ENCODE data around the gene COL15A1. TPM values are rescaled to one million over a fixed set of nuclear protein-coding genes. Genes with fewer than 3 reads are reported as not detected.

The COL15A1 gene
- total RNA-seq, 1 donor from 2014 or later = 15.0 TPM

DNA sequence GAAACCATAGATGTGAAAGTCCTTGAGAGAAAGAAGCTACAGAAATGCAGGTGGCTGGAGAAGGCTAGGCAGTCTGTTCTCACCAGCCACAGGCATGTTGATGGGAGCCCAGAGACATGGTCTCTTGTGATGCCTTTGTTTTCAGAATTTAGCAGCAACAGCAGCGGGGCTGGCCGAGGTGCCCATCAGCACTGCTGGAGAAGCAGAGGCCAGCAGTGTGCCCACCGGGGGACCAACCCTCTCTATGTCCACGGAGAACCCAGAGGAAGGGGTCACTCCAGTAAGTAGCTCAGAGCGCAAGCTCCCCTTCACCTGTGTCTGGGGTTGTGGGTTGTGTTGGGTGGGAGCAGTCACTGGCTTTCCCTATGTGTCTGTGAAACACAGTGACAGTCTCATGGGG lies 59.6 kb downstream of the COL15A1 start:
- TF ChIP-seq POLR2AphosphoS5 (IDR thresholded peaks at IDR 0.05; ENCODE audit: insufficient read depth in 1 of 2, low read depth in 1 of 2) (no peak), POLR2A (IDR thresholded peaks at IDR 0.05) (no peak)
- TF ChIP-seq, protein P1, sequence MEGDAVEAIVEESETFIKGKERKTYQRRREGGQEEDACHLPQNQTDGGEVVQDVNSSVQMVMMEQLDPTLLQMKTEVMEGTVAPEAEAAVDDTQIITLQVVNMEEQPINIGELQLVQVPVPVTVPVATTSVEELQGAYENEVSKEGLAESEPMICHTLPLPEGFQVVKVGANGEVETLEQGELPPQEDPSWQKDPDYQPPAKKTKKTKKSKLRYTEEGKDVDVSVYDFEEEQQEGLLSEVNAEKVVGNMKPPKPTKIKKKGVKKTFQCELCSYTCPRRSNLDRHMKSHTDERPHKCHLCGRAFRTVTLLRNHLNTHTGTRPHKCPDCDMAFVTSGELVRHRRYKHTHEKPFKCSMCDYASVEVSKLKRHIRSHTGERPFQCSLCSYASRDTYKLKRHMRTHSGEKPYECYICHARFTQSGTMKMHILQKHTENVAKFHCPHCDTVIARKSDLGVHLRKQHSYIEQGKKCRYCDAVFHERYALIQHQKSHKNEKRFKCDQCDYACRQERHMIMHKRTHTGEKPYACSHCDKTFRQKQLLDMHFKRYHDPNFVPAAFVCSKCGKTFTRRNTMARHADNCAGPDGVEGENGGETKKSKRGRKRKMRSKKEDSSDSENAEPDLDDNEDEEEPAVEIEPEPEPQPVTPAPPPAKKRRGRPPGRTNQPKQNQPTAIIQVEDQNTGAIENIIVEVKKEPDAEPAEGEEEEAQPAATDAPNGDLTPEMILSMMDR (IDR thresholded peaks at IDR 0.05) = no peak
- Histone ChIP-seq H3K4me3 (no peak overlapping the region), H3K9me3 (no peaks in the 10 kb centered on the region), H3K27me3 (no peaks in the 10 kb centered on the region), H3K4me1 (peaks cover 12% of the 10 kb centered on the region), H3K36me3 (peaks cover 0 to 9% of the 10 kb centered on the region in 2 donors), H3K27ac (no peak overlapping the region)
- DNase-seq (ENCODE audit: extremely low spot score in 2 of 2) = no peak
- intact Hi-C loops (cut with DNase I) = no loop called here

DNA sequence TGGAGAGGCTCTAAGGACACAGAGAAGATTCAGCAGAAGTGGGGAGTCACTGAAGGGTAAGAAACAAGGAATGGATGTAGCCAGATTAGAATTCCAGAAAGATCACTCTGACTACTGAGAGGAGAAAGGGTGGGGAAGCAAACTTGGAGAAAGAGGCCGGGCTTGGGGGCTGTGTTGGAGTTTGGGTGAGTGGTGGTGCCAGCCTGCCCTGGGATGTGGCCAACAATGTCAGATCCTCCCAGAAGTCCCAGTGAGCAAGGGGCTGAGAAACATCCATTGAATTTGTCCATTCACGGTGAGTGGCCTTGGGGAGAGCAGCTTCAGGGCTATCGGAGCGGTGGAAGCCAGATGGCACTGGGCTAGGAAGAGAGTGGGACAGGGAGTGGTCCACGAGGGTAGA lies 60.4 kb downstream of the COL15A1 start:
- intact Hi-C loops (cut with DNase I) = no loop called here
- DNase-seq (ENCODE audit: extremely low spot score in 2 of 2) = no peak
- H3K9me3 ChIP-seq = no peaks in the 10 kb centered on the region

DNA sequence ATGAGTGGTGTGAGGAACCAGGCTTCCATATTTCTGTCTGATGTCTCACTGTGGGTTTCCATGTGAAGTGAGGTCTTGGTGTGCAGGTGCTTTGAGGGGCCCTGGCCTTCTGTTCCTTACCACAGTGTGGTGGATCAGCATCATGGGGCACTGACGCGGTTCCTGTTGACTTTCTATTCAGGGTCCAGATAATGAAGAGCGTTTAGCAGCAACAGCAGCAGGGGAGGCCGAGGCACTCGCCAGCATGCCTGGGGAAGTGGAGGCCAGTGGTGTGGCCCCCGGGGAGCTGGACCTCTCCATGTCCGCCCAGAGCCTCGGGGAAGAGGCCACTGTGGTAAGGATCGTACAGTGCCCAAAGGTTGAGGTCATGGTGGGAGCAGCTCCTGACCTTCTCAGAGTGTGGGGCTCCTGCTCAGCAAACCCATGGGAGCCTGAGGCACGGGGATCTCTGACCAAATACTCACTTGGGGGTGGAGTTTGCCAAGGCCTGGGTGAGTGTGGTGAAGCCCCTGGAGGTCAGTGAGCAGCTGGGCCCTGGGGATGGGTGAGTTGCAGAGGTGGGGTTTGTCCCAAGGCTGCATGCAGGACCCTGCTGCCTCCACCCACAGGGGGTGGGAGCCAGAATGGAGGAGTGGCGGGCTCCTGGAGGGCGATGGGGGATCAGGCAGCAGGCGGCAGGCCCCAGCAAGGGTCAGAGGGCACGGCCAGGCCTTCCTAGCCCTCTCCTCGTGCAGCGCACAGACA lies 61.2 kb downstream of the COL15A1 start:
- Histone ChIP-seq H3K4me3 (no peak overlapping the region), H3K27me3 (no peaks in the 10 kb centered on the region), H3K9me3 (no peaks in the 10 kb centered on the region), H3K36me3 (peaks cover 0 to 10% of the 10 kb centered on the region in 2 donors), H3K4me1 (no peaks in the 10 kb centered on the region), H3K27ac (no peak overlapping the region)
- TF ChIP-seq POLR2AphosphoS5 (IDR thresholded peaks at IDR 0.05; ENCODE audit: insufficient read depth in 1 of 2, low read depth in 1 of 2) = no peak
- peak; percentile 77 to 81 for DNase-seq (ENCODE audit: extremely low spot score in 2 of 2)
- intact Hi-C loops (cut with DNase I) = no loop called here

More for the DNA sequence above, 60.4 kb downstream of the COL15A1 start:
- Histone ChIP-seq H3K27ac (no peak overlapping the region), H3K4me3 (no peak overlapping the region), H3K36me3 (peaks cover 0 to 9% of the 10 kb centered on the region in 2 donors), H3K27me3 (no peaks in the 10 kb centered on the region), H3K4me1 (peaks cover 4% of the 10 kb centered on the region)
- TF ChIP-seq POLR2A (IDR thresholded peaks at IDR 0.05) = no peak
- TF ChIP-seq POLR2AphosphoS5 (IDR thresholded peaks at IDR 0.05; ENCODE audit: insufficient read depth in 1 of 2, low read depth in 1 of 2) = no peak
- TF ChIP-seq, protein P1 (IDR thresholded peaks at IDR 0.05) = no peak

DNA sequence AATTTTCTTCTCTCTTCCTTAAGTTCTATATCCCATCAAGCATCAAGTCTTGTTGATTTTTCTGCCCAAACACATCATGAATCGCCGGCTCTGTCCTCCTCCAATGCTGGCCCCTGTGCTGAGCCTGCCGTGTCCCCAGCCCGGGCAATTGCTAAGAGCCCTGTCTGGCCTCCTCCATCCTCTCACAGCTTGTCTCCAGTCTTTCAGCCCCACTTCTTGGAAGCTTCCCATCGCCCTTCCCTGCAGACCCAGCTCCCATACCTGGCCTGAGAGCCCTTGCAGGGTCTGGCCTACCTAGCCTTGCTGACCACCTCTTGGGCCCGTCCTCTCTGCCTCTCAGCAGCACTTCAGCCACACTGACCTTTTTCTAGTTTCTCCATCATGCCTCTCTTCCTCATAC lies 61.9 kb downstream of the COL15A1 start:
- Histone ChIP-seq H3K27ac (no peak overlapping the region), H3K27me3 (no peaks in the 10 kb centered on the region), H3K4me3 (no peak overlapping the region), H3K36me3 (peaks cover 0 to 16% of the 10 kb centered on the region in 2 donors), H3K4me1 (no peaks in the 10 kb centered on the region), H3K9me3 (no peaks in the 10 kb centered on the region)
- intact Hi-C loops (cut with DNase I) = no loop called here
- TF ChIP-seq POLR2A (IDR thresholded peaks at IDR 0.05) = no peak
- peak in 1 of 2 donors; percentile 79 for DNase-seq (ENCODE audit: extremely low spot score in 2 of 2)

DNA sequence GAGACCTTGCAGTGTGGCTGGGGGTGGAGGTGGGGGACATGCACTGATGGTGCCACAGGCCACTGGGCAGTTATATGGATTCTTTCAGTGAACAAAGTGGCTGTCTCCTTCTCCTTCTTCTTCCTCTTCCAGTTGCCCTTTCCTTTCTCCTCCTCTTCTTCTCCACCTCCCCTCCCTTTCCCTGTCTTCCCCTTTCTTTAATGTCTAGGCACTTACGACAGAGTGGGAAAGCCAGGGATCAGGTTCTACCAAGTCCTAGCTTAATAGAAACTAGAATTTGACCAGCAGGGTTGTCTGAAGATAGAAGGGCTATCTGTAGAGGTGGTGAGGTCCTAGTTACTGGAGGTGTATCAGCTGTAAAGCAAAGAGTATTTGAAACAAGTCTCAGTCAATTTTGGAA lies 62.8 kb downstream of the COL15A1 start:
- no peak for DNase-seq (ENCODE audit: extremely low spot score in 2 of 2)
- no peak overlapping the region for H3K4me3 ChIP-seq
- no peaks in the 10 kb centered on the region for H3K9me3 ChIP-seq
- H3K4me1 ChIP-seq = no peaks in the 10 kb centered on the region
- H3K36me3 ChIP-seq = peaks cover 0 to 16% of the 10 kb centered on the region in 2 donors
- intact Hi-C loops (cut with DNase I) = no loop called here
- H3K27ac ChIP-seq = no peak overlapping the region
- H3K27me3 ChIP-seq = no peaks in the 10 kb centered on the region
- TF ChIP-seq POLR2A (IDR thresholded peaks at IDR 0.05) = no peak
- no peak for TF ChIP-seq POLR2AphosphoS5 (IDR thresholded peaks at IDR 0.05; ENCODE audit: insufficient read depth in 1 of 2, low read depth in 1 of 2)
- TF ChIP-seq, protein P1 (IDR thresholded peaks at IDR 0.05) = no peak

DNA sequence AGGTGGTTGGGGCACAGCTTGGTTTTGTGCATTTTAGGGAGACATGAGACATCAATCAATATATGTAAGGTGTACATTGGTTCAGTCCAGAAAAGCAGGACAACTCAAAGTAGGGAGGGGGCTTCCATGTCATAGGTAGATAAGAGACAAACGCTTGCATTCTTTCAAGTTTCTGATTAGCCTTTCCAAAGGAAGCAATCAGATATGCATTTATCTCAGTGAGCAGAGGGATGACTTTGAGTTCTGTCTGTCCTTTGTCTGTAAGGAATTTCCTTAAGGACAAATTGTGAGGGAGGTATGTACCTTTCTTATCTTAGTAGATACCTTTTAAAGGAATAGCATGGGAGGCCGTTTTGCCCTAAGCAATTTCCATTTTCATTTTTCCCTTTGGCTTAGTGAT lies 63.3 kb downstream of the COL15A1 start:
- Histone ChIP-seq H3K36me3 (peaks cover 0 to 16% of the 10 kb centered on the region in 2 donors), H3K27ac (no peak overlapping the region), H3K4me3 (no peak overlapping the region), H3K27me3 (no peaks in the 10 kb centered on the region), H3K4me1 (no peaks in the 10 kb centered on the region), H3K9me3 (no peaks in the 10 kb centered on the region)
- TF ChIP-seq POLR2AphosphoS5 (IDR thresholded peaks at IDR 0.05; ENCODE audit: insufficient read depth in 1 of 2, low read depth in 1 of 2) (no peak), POLR2A (IDR thresholded peaks at IDR 0.05) (no peak)
- TF ChIP-seq, protein P1 (IDR thresholded peaks at IDR 0.05) = no peak
- intact Hi-C loops (cut with DNase I) = no loop called here
- no peak for DNase-seq (ENCODE audit: extremely low spot score in 2 of 2)
